Peyer's patch (tissue), 4 donors: Measurements from ENCODE around the gene CRYBA1.

Experiments used
- CTCF ChIP-seq, 6 experiments: fragments of 450-650 bp in 4 of 6; fragments of 200-600 bp in 2 of 6; sonication (generic) in 1 of 6; IDR thresholded peaks; one replicate each; pipeline ENCODE4 v1.5.1; 2017 to 2019; ENCODE audit warnings: antibody characterized with exemption in 6 of 6, mild to moderate bottlenecking in 3 of 6, moderate library complexity in 1 of 6
- POLR2A ChIP-seq, 2 donors: fragments of 450-650 bp; IDR thresholded peaks; one replicate each; pipeline ENCODE4 v1.5.1; 2017; ENCODE audit warnings: antibody characterized with exemption in 2 of 2, mild to moderate bottlenecking in 2 of 2, moderate library complexity in 2 of 2

DNA sequence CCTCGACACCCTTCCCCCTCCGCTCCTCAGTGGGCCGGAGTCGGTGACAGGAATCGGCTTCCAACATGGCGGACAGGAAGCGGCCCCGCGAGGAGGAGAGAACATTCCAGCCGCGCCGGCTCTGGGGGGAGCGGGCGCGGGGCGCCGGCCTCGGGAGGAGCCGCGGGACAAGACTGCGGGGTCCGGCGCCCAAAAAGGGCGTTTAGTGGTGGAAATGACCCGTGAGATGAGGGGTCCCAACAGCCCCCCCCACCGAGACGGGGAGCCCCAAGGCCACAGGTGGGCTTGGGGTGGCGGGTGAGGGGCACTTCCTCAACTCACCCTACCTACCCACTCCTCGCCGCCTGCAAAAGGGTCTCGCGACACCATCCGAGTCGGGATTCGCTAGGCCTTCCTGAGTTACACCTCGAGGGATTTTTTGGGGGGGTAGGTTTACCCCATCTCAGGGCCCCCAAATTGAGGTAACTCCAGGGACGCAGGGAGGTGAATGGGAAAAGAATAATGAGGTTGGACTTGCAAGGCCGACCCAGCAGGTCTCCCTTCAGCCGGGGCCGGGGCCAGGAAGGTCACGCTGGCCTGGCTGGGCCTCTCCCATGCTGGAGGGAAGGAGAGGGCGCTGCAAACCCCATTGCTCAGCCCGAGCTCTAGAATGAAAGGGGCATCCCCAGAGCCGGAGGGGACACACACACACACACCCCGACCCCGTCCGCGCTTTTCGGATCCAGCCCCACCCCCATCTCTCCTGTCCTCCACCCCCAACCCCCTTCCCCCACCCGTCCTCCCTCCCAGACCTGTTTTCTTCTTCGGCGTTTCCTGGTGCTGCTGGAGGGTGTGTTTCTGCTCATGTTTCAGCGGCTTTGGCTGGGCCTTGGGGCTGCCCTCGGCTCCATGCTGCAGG lies 46.6 kb downstream of the CRYBA1 start:
- TF ChIP-seq CTCF (IDR thresholded peaks at IDR 0.05) = no peak
- TF ChIP-seq POLR2A (IDR thresholded peaks at IDR 0.05) = no peak
